OCI-LY3 (cell line): ENCODE results near the gene LENG8.

Experiments
- H2AFZ ChIP-seq: fragments of 200-600, 300-600 bp; shearing (Covaris generic); 2 replicates; pipeline ENCODE4 v1.6.0; 2014; ENCODE audit warnings: antibody characterized with exemption, low read depth, low read length
- H3K27ac ChIP-seq: fragments of 200-600, 300-600 bp; sonication (generic); 2 replicates; pipeline ENCODE4 v1.5.1; 2014; ENCODE audit warnings: mild to moderate bottlenecking, low read length, moderate library complexity, mixed read lengths
- H3K27me3 ChIP-seq: fragments of 200-600, 300-600 bp; sonication (generic); 2 replicates; pipeline ENCODE4 v1.6.1; 2014; ENCODE audit warnings: low read depth, low read length, mixed read lengths
- H3K36me3 ChIP-seq: fragments of 200-600, 300-600 bp; sonication (generic); replicated peaks from 2 replicates; pipeline ENCODE3; 2014; ENCODE audit warnings: low read depth, low read length, mixed read lengths
- H3K4me1 ChIP-seq: fragments of 300-600, 200-600 bp; sonication (generic); 2 replicates; pipeline ENCODE4 v1.6.1; 2014; ENCODE audit warnings: low read length, mixed read lengths
- H3K4me2 ChIP-seq: fragments of 200-600, 300-600 bp; sonication (generic); 2 replicates; pipeline ENCODE4 v1.6.1; 2014; ENCODE audit warnings: low read length, mixed read lengths
- H3K4me3 ChIP-seq: fragments of 300-600, 200-600 bp; sonication (generic); 2 replicates; pipeline ENCODE4 v1.5.1; 2014; ENCODE audit warnings: antibody characterized with exemption, mild to moderate bottlenecking, low read length, moderate library complexity
- H3K79me2 ChIP-seq: fragments of 300-600, 200-600 bp; shearing (Covaris generic); 2 replicates; pipeline ENCODE4 v1.6.1; 2014; ENCODE audit warnings: mild to moderate bottlenecking, low read length, mixed read lengths
- H3K9ac ChIP-seq: fragments of 300-600, 200-600 bp; shearing (Covaris generic); 2 replicates; pipeline ENCODE4 v1.6.0; 2014; ENCODE audit warnings: mild to moderate bottlenecking, low read length, moderate library complexity
- H3K9me3 ChIP-seq: fragments of 200-600, 300-600 bp; shearing (Covaris generic); 2 replicates; pipeline ENCODE4 v1.6.1; 2014; ENCODE audit warnings: low read length, mixed read lengths; ENCODE audit not compliant: insufficient read depth
- H4K20me1 ChIP-seq: fragments of 200-600, 300-600 bp; sonication (generic); 2 replicates; pipeline ENCODE4 v1.6.1; 2016; ENCODE audit warnings: low read length, mixed read lengths; ENCODE audit not compliant: insufficient read depth
- EZH2phosphoT487 ChIP-seq: fragments of 200-600 bp; shearing (Covaris generic); IDR thresholded peaks from 2 replicates; pipeline ENCODE4 v1.6.1; 2018; ENCODE audit warnings: antibody characterized with exemption, mixed run types, low read depth
- TF ChIP-seq, protein P1 (sequence below): fragments of 200-600, 300-600 bp; sonication (generic); IDR thresholded peaks from 2 replicates; pipeline ENCODE4 v1.5.1; 2014; ENCODE audit warnings: antibody characterized with exemption, low read length, low read depth

LENG8 gene

DNA sequence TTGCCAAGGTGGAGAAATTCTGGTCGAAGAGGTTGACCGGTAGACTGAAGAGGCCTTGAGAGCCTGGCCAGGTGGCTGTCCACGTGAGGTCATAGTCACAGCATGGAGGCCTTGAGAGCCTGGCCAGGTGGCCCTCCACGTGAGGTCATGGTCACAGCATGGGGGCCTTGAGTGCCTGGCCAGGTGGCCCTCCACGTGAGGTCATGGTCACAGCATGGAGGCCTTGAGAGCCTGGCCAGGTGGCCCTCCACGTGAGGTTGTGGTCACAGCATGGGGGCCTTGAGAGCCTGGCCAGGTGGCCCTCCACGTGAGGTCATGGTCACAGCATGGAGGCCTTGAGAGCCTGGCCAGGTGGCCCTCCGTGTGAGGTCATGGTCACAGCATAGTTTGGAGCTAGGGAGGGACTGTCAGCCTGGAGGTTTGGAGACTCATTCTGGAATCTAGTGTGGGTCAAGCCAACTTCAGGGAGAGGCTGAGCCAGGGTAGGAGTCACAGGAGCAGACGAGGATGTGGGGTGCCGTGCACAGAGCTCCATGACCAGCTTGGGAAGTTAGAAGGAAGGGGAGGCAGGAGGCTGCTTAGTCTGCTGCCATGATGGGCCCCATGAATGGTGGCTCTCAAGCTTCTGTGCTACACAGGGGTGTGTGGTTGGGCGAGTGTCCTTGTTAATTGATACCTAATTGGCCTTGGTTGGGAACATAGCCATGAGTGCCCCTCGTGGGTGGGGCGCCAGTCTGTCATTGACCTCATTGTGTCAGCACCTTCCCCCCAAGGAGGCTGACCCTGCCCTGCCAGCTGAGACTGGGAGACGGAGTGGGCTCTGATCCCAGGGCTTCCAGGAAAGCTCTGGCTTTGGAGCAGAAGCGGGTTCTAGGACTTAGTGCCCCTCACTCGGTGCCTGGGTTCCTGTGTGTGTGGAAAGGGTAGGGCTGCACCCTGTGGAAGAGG lies 10.6 kb downstream of the LENG8 start:
- H3K4me2 ChIP-seq: no peak overlapping the region
- no peaks in the 10 kb centered on the region for H3K27me3 ChIP-seq
- H2AFZ ChIP-seq: no peak overlapping the region
- no peak overlapping the region for H3K4me3 ChIP-seq
- no peak overlapping the region for H3K27ac ChIP-seq
- peaks cover 74% of the 10 kb centered on the region for H3K36me3 ChIP-seq
- peaks cover 34% of the 10 kb centered on the region for H4K20me1 ChIP-seq
- no peaks in the 10 kb centered on the region for H3K9me3 ChIP-seq
- H3K79me2 ChIP-seq: peaks cover 14% of the 10 kb centered on the region; the same call in 1 of the 2 replicates
- no peak for TF ChIP-seq EZH2phosphoT487
- TF ChIP-seq, protein P1, sequence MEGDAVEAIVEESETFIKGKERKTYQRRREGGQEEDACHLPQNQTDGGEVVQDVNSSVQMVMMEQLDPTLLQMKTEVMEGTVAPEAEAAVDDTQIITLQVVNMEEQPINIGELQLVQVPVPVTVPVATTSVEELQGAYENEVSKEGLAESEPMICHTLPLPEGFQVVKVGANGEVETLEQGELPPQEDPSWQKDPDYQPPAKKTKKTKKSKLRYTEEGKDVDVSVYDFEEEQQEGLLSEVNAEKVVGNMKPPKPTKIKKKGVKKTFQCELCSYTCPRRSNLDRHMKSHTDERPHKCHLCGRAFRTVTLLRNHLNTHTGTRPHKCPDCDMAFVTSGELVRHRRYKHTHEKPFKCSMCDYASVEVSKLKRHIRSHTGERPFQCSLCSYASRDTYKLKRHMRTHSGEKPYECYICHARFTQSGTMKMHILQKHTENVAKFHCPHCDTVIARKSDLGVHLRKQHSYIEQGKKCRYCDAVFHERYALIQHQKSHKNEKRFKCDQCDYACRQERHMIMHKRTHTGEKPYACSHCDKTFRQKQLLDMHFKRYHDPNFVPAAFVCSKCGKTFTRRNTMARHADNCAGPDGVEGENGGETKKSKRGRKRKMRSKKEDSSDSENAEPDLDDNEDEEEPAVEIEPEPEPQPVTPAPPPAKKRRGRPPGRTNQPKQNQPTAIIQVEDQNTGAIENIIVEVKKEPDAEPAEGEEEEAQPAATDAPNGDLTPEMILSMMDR: no peak
- H3K4me1 ChIP-seq: peaks cover 8% of the 10 kb centered on the region
- H3K9ac ChIP-seq: no peak overlapping the region

DNA sequence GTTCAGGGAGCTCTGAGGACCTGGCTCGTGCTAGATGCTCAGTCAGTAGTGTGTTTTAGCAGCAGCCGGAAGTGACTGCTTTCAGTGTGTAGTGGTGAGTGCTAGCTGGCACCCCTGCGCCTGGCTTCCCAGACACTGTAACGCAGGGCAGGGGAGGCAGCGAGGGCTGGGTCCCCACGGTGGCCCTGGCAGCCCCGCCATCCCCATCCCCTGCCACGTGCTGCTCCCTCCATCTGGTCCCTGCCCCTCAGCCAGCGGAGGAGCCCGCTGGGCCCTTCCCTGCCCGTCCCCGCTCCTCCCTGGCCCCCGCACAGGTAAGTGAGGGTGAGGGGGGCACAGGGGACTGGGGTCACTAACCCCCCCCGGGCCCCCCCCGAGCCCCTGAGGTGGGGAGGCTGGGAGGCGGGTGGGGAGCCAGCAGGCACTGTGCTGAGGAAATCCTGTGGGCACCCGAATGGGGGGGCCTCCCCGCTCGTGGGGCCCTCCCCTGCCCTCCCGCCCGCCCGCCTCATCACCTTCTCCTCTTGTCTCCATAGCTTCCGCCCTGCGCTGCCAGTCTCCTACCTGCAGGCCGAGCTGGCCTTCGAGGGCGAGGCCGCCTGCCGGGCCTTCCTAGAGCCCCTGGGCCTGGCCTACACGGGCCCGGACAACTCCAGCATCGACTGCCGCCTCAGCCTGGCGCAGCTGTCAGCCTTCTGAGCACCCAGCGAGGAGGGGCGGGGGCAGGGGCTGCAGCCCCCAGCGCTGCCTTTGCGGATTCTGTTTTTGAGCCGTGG lies 11.4 kb downstream of the LENG8 start:
- Histone ChIP-seq H3K27ac (no peak overlapping the region), H3K4me2 (no peak overlapping the region), H4K20me1 (peaks cover 28% of the 10 kb centered on the region), H3K4me3 (no peak overlapping the region), H2AFZ (no peak overlapping the region), H3K79me2 (peaks cover 14% of the 10 kb centered on the region; the same call in 1 of the 2 replicates), H3K36me3 (peaks cover 65% of the 10 kb centered on the region), H3K4me1 (peaks cover 10% of the 10 kb centered on the region), H3K27me3 (no peaks in the 10 kb centered on the region), H3K9ac (no peak overlapping the region), H3K9me3 (no peaks in the 10 kb centered on the region)
- TF ChIP-seq, protein P1: no peak
- no peak for TF ChIP-seq EZH2phosphoT487

DNA sequence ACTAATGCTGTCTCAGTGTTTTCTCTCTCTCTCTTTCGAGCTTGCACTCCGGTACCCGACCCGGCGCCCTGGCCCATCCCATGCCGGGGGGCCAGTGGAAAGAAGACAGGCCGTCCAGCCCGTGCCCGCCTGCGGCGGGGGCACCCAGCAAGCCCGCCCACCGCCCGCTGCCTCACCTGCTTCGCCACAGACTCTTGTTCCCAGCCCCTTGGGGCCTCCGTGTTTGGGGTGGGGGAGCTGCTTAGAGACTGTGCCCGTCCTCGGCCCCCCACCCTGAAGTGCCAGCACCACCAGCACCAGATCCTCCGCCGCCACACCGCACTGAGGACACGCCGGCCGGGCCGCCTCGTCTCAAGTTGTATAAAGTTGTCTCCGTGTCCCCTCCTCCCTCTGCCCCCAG lies 12.2 kb downstream of the LENG8 start:
- peaks cover 14% of the 10 kb centered on the region; the same call in 1 of the 2 replicates for H3K79me2 ChIP-seq
- H3K27ac ChIP-seq: no peak overlapping the region
- H2AFZ ChIP-seq: no peak overlapping the region
- no peak overlapping the region for H3K9ac ChIP-seq
- peaks cover 10% of the 10 kb centered on the region for H3K4me1 ChIP-seq
- TF ChIP-seq EZH2phosphoT487: no peak
- TF ChIP-seq, protein P1: no peak
- H3K4me2 ChIP-seq: no peak overlapping the region
- no peaks in the 10 kb centered on the region for H3K9me3 ChIP-seq
- peaks cover 57% of the 10 kb centered on the region for H3K36me3 ChIP-seq
- H3K4me3 ChIP-seq: no peak overlapping the region
- H3K27me3 ChIP-seq: no peaks in the 10 kb centered on the region
- peaks cover 27% of the 10 kb centered on the region for H4K20me1 ChIP-seq

DNA sequence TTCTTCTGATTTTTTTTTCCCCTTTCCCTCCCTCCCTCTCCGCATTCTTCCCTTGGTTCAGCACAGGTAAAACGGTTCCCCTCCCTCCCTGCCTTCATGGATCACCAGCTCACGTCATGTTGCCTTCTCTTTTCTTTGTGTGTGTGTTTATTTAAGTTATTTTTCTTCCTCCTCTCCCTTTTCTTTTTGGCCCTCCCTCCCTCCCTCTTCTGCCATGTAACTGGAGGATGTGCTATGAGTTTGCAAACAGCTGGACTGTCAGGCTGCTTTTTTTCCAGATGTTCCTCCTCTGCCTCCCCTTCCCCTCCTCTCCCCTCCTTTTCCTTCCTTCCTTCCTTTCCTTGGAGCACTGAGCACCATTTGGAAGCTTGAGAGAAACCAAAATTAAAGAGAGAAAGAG lies 12.6 kb downstream of the LENG8 start:
- Histone ChIP-seq H3K27ac (no peak overlapping the region), H3K27me3 (no peaks in the 10 kb centered on the region), H4K20me1 (peaks cover 27% of the 10 kb centered on the region), H3K9ac (no peak overlapping the region), H3K36me3 (peaks cover 53% of the 10 kb centered on the region), H3K4me3 (no peak overlapping the region), H3K4me2 (no peak overlapping the region), H3K79me2 (peaks cover 14% of the 10 kb centered on the region; the same call in 1 of the 2 replicates), H3K4me1 (peaks cover 10% of the 10 kb centered on the region), H2AFZ (no peak overlapping the region), H3K9me3 (no peaks in the 10 kb centered on the region)
- TF ChIP-seq EZH2phosphoT487: no peak
- TF ChIP-seq, protein P1: no peak
